Body of pancreas (tissue), 4 donors: ENCODE results near the gene NARF.

ENCODE experiments used
- CTCF ChIP-seq, 7 experiments: fragments of 450-650 bp in 4 of 7; fragments of 200-600 bp in 3 of 7; sonication (generic) in 3 of 7; IDR thresholded peaks; one replicate each; pipeline ENCODE4 v1.5.1; 2016 to 2019; ENCODE audit warnings: antibody characterized with exemption in 7 of 7
- POLR2A ChIP-seq, 3 donors: fragments of 450-650 bp; IDR thresholded peaks; one replicate each; pipeline ENCODE4 v1.6.1; 2016; ENCODE audit warnings: antibody characterized with exemption in 3 of 3, mild to moderate bottlenecking in 2 of 3

- TF ChIP-seq CTCF (IDR thresholded peaks at IDR 0.05) = no peak
- no peak for TF ChIP-seq POLR2A (IDR thresholded peaks at IDR 0.05)
Measured at GRCh38 chr17:82483836-82484235, 25.3 kb downstream of the NARF start.
